ENCODE results near the gene CD33. TPM values are rescaled to one million over a fixed set of nuclear protein-coding genes. Genes with fewer than 3 reads are reported as not detected.

The CD33 gene
- total and polyA plus RNA-seq, 9 of the 15 experiments (the other 6 are each of a cell fraction or from before 2014, with no cell fraction given): 36.1 to 88.6 (median 49.6) TPM

GRCh38 chr19:51259348-51260245, 34.7 kb downstream of the CD33 start:
- no peaks in the 10 kb centered on the region for H3K9me1 ChIP-seq (ENCODE audit: control insufficient read depth, insufficient read depth, low read length)
- no peak overlapping the region for H3K9ac ChIP-seq (ENCODE audit: insufficient read depth in 1 of 2, low read depth in 2 of 2, low read length in 2 of 2)
- ATAC-seq: peak; percentile 83
- peak; percentile 87 for FAIRE-seq
- H3K36me3 ChIP-seq (ENCODE audit: control insufficient read depth, insufficient read depth, low read length): no peaks in the 10 kb centered on the region
- H3K79me2 ChIP-seq (ENCODE audit: control insufficient read depth, insufficient read depth, low read length): no peaks in the 10 kb centered on the region
- intact Hi-C loops (cut with micrococcal nuclease) (loop anchor here (1.0 to 2.0 kb wide), 2 partner anchors 65 to 101 kb away; no protein-coding TSS in a partner anchor), in situ Hi-C loops (cut with MboI) (loop anchor here (5.0 kb wide), 1 partner anchor 102 kb away; no protein-coding TSS in a partner anchor)
- BruUV-seq (replicated peaks): no TSS peak
- peak; percentile 48 to 74 (median 60) for DNase-seq (ENCODE audit: extremely low read depth in 1 of 4, low spot score in 3 of 4)
- H3K27me3 ChIP-seq (ENCODE audit: control insufficient read depth in 2 of 2, insufficient read depth in 2 of 2, low read length in 2 of 2): peaks cover 14 to 18% of the 10 kb centered on the region in 2 experiments; a peak in 4 of 5 replicates
- no peak overlapping the region for H3K4me3 ChIP-seq
- WGBS (ENCODE audit: insufficient coverage, low coverage, missing lambda C conversion rate): 14% methylated on average over 5 of the region's 5 CpGs
- H2AFZ ChIP-seq (ENCODE audit: low read depth, low read length): no peak overlapping the region
- no peak overlapping the region for H3K27ac ChIP-seq (ENCODE audit: extremely low read depth, low read depth, low read length)
- no peaks in the 10 kb centered on the region for H3K9me3 ChIP-seq (replicated peaks; ENCODE audit: control insufficient read depth, insufficient read depth, low read depth, low read length)
- peaks cover 4 to 12% of the 10 kb centered on the region in 2 experiments; a peak in 3 of 5 replicates for H3K4me1 ChIP-seq (replicated peaks in 1 of 2; ENCODE audit: control insufficient read depth in 2 of 2, insufficient read depth in 2 of 2, low read length in 2 of 2)
- ChIA-PET POLR2A (interaction anchor here (1.4 kb wide), 1 partner anchor 9 kb away, joined by 4 read pairs; no protein-coding TSS in a partner anchor), CTCF (ENCODE audit: low intra/inter-chr PET ratio) (interaction anchor here (1.1 to 2.9 kb wide), 3 partner anchors 82 to 101 kb away, joined by 3 to 34 read pairs (median 4); no protein-coding TSS in a partner anchor)
- no peak overlapping the region for H3K4me2 ChIP-seq (ENCODE audit: insufficient read depth, low read length)
- no peaks in the 10 kb centered on the region for H4K20me1 ChIP-seq (replicated peaks; ENCODE audit: control insufficient read depth, insufficient read depth, low read length)
- TF ChIP-seq NCOR1 (IDR thresholded peaks at IDR 0.05) (no peak), ZNF354B (CRISPR knock-in tag; IDR thresholded peaks at IDR 0.05) (no peak), ZHX1 (conservative IDR thresholded peaks at IDR 0.05; ENCODE audit: low read length) (no peak), BCL6 (CRISPR knock-in tag; IDR thresholded peaks at IDR 0.05) (no peak), SMC3 (conservative IDR thresholded peaks at IDR 0.05; ENCODE audit: insufficient read depth, low read depth, low read length) (peak; percentile 92), U2AF2 (optimal IDR thresholded peaks at IDR 0.05; ENCODE audit: low read depth, low read length) (no peak), WHSC1 (IDR thresholded peaks at IDR 0.05; ENCODE audit: low read length) (no peak)
- TF ChIP-seq, protein P1, sequence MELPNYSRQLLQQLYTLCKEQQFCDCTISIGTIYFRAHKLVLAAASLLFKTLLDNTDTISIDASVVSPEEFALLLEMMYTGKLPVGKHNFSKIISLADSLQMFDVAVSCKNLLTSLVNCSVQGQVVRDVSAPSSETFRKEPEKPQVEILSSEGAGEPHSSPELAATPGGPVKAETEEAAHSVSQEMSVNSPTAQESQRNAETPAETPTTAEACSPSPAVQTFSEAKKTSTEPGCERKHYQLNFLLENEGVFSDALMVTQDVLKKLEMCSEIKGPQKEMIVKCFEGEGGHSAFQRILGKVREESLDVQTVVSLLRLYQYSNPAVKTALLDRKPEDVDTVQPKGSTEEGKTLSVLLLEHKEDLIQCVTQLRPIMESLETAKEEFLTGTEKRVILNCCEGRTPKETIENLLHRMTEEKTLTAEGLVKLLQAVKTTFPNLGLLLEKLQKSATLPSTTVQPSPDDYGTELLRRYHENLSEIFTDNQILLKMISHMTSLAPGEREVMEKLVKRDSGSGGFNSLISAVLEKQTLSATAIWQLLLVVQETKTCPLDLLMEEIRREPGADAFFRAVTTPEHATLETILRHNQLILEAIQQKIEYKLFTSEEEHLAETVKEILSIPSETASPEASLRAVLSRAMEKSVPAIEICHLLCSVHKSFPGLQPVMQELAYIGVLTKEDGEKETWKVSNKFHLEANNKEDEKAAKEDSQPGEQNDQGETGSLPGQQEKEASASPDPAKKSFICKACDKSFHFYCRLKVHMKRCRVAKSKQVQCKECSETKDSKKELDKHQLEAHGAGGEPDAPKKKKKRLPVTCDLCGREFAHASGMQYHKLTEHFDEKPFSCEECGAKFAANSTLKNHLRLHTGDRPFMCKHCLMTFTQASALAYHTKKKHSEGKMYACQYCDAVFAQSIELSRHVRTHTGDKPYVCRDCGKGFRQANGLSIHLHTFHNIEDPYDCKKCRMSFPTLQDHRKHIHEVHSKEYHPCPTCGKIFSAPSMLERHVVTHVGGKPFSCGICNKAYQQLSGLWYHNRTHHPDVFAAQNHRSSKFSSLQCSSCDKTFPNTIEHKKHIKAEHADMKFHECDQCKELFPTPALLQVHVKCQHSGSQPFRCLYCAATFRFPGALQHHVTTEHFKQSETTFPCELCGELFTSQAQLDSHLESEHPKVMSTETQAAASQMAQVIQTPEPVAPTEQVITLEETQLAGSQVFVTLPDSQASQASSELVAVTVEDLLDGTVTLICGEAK (IDR thresholded peaks at IDR 0.05): no peak
- TF ChIP-seq, protein P1 (CRISPR knock-in tag; IDR thresholded peaks at IDR 0.05): no peak
